Femur (tissue), 1 donor: ENCODE measurements around the gene KLK11.
"Not testable (repeated sequence)": the region's sequence is repeated elsewhere in the genome, so short reads cannot be mapped to it uniquely, and the experiment has no call there.

Source experiments
- DNase-seq: peaks from one replicate; pipeline ENCODE4 v3.0.0-alpha.2; 2017

The KLK11 gene

DNA sequence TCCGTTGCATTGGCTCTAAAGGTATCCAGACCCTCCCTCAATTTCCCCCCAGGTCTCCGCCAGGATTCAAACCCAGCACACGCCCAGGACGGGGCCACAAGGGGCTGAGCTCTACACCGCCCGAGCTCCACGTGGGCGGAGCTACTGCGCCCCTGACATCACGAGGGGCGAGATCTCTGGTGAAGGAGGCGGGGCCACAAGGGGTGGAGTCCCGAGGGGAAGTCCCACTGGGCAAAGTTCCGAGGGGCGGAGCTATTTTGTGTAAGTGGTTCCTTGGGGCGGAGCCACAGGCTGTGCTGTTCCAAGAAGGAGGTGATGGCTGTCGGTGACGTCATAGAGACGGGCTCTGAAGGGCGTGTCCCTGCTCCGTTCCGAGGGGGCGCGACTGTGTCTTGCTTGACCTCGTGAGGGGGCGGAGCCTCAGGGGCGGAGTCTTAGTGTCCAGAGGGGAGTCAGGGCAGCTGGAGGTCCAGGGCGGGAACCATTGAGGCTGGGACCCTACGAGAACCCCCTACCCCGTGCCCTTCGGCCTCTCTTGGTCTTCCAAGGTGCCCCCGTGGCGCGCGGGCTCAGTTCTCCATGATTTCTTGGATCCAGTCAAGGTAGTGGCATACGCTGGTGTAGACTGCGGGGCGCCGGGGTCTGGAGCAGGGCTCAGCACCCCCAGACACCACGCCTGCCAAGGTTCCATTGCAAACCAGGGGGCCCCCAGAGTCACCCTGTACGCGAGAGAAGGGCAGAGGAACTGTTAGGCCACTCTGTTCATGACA lies 23.7 kb downstream of the KLK11 start:
- no peak for DNase-seq

DNA sequence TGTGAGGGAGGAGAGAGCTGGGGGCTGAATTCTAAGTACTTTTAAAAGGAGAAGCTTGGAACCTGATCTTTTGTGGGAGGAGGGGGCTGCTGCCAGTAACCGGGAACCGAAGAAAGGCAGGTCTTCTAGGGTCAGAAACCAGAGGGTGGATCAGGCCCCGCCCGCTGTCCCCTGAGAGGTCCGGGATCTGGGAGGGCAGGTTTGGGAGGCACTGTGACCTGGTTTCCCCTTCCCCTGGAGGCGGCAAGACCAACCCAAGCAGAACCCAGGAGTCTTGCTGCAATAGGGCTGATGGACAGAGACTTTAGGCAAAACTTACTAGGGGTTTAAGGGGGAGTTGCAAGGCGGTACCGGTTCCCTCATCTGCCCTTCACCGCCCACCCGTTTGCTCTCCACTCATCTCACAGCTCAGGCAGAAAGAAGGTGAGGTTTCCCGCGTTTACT lies 24.3 kb downstream of the KLK11 start:
- no peak for DNase-seq

GRCh38 chr19:51001515-51001914 lies 24.9 kb downstream of the KLK11 start, which contains the start of gene KLK8:
KLK8 (minus strand) TSS chr19:51001604; CDS start chr19:51001167, 437 bp downstream.
- DNase-seq = no peak

- no peak for DNase-seq
Observed at GRCh38 chr19:51000981-51001380, 25.4 kb downstream of the KLK11 start.

DNA sequence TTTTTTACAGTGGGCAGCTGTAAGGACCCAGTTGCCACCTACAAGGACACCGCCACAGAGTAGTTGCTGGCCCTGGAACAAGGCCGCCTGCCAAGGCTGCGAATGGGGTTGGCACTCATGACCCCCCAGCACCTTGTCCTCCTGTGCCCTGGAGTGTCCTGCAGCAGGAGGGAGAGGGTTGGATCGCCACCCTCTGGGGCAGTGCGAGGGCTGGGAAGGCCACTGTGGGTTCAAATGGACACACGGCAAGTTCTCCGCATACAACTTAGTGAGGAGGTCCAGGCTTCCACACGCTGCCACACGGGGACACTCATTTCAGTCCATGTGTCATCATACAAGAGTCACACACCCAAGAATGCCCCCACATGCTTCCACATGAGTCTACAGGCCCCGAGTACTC lies 26.0 kb downstream of the KLK11 start:
- no peak for DNase-seq

- DNase-seq = no peak
Observed at GRCh38 chr19:50998686-50999085, 27.7 kb downstream of the KLK11 start.

- no peak for DNase-seq
Observed at GRCh38 chr19:50998061-50998460, 28.4 kb downstream of the KLK11 start.

- DNase-seq = no peak
Observed at GRCh38 chr19:50994129-50994528, 32.3 kb downstream of the KLK11 start.

GRCh38 chr19:50992666-50993035 lies 33.8 kb downstream of the KLK11 start:
- DNase-seq = no peak

DNA sequence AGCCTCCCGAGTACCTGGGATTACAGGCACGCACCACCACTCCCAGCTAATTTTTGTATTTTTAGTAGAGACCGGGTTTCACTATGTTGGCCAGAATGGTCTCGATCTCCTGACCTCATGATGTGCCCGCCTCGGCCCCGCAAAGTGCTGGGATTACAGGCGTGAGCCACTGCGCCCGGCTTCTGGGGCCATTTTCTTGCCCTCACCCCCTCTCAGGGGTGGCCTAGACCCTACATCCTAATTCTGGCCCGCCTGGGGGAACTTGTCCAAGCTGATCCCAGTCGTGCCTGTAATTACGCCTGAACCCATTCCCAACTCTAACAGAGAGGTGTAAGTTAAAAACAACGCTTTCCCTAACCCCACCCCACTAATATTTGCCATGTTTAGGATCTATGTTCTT lies 42.0 kb downstream of the KLK11 start:
- DNase-seq = not testable (repeated sequence)

GRCh38 chr19:50983625-50984292 lies 42.7 kb downstream of the KLK11 start, which contains the start of gene KLK7:
KLK7 (minus strand) TSS chr19:50983917; CDS start chr19:50982399, 1,518 bp downstream.
- DNase-seq = no peak

- DNase-seq = no peak
Observed at GRCh38 chr19:50982186-50982585, 44.2 kb downstream of the KLK11 start.

DNA sequence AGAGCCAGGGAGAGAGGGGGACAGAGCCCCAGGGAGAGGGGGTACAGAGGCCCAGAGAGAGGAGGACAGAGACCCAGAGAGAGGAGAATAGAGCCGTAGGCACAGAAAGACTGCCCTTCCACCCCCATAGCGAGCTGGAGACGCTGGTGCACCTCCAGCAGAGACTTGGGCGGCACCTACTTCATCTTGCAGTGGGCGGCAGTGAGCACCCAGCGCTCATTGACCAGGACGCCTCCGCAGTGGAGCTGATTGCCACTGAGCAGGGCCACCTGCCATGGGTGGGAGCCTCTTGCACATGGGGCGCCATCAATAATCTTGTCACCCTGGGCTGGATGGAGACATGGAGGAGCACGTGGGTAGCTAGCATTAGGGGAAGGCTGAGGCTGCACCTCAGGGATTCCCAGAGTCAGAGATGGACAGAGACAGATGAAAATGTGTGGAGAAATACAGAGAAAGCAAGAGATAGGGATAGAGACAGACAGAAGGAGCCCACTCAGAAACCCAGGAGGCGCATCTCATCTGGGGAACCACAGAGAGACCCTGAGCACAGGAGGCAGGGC lies 44.7 kb downstream of the KLK11 start:
- no peak for DNase-seq

GRCh38 chr19:50980208-50980607 lies 46.2 kb downstream of the KLK11 start:
- no peak for DNase-seq

GRCh38 chr19:50979758-50980157 lies 46.7 kb downstream of the KLK11 start:
- no peak for DNase-seq

- DNase-seq = no peak
Observed at GRCh38 chr19:50978772-50979390, 47.5 kb downstream of the KLK11 start.

- no peak for DNase-seq
Observed at GRCh38 chr19:50977626-50978025, 48.8 kb downstream of the KLK11 start.

DNA sequence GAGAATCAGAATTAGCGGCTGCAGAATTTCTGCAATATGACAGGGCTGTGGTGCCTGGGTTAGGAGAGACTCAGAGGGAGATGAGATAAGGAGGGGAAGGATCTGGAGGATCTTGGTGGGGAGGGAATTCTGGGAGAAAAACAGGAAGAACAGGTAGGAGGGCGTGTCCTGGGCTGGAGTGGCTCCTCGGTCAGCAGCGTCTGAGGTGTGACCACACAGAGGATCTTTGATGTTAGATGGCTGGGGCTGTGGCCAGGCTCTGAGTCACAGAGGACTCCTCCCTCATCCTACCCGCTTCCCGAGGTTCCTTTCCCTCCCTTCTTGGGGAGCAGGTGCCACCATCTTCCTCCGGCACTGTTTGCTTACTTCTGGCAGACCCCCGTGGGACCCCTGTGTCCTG lies 50.6 kb downstream of the KLK11 start:
- DNase-seq = no peak

DNA sequence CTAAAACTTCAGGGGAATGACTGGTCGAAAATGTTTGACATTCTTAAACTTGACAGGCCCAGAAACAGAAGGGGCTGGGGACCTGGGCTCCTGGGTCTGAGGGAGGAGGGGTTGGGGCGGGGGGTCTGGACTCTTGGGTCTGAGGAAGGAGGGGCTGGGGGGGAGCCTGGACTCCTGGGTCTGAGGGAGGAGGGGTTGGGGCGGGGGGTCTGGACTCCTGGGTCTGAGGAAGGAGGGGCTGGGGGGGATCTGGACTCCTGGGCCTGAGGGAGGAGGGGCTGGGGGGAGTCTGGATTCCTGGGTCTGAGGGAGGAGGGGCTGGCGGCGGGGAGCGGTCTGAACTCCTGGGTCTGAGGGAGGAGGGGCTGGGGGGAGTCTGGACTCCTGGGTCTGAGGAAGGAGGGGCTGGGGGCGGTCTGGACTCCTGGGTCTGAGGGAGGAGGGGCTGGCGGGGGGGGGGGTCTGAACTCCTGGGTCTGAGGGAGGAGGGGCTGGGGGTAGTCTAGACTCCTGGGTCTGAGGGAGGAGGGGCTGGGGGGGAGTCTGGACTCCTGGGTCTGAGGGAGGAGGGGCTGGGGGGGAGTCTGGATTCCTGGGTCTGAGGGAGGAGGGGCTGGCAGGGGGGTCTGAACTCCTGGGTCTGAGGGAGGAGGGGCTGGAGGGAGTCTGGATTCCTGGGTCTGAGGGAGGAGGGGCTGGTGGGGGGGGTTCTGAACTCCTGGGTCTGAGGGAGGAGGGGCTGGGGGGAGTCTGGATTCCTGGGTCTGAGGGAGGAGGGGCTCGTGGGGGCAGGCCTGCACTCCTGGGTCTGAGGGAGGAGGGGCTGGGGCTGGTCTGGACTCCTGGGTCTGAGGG lies 51.5 kb downstream of the KLK11 start:
- DNase-seq = no peak

DNA sequence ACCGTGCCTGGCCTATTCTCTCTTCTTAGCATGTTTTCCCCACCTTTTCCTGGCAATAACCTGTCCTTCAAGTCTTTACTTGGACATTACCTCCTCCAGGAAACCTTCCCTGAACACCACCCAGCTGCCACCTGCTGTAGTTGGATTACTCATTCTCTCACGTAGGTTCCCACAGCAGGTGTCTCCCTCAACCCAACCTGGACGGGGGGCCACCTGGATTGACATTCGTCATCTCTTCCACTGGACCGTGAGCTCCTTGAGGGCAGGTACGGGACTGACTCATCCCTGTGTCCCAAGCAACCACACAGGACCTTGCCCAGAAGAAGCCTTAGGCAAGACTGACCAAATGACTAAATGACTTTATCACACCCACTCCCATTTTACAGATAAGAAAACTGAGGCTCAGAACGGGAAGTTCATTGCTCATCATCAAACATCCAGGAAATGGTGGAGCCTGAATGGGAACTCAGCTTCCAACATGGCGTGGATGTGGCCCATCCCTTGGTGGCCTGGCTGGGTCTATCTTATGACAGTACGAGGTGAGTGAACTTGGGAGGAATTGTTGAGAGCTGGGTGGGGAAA lies 53.5 kb downstream of the KLK11 start:
- no peak for DNase-seq
